GM19468 (cell line): ENCODE data around the gene ELAVL1.

Experiments
- ATAC-seq: cut with Tn5 transposase; IDR thresholded peaks from one replicate; pipeline ENCODE4 v1.9.1; 2021; ENCODE audit warnings: mild to moderate bottlenecking, moderate library complexity, moderate number of reproducible peaks; ENCODE audit not compliant: unreplicated experiment; ENCODE audit errors: extremely low read depth

ELAVL1 gene

DNA sequence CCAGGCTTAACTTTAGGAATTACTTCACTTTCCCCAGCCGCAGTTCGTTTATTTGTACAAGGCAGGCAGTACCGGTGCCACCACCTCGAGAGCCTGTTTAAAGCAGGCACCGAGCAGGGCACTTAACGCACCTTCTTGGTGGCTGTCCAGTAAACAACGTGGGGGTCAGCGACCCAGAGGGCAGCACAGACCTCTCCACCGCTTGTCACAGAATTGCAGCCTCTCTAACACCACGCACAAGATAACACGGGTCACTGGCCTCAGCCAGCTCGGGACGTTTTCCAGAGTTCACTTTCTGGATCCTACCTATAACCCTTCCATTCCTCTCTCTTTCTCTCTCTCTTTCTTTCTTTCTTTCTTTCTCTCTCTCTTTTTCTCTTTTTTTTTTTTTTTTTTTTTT, 16.8 kb upstream of the ELAVL1 start:
- ATAC-seq, result no peak

GRCh38 chr19:8021374-8021773, 15.9 kb upstream of the ELAVL1 start:
- ATAC-seq, result no peak

GRCh38 chr19:8020681-8021080, 15.2 kb upstream of the ELAVL1 start:
- ATAC-seq, result no peak

GRCh38 chr19:8017808-8018207, 12.4 kb upstream of the ELAVL1 start:
- ATAC-seq, result no peak

DNA sequence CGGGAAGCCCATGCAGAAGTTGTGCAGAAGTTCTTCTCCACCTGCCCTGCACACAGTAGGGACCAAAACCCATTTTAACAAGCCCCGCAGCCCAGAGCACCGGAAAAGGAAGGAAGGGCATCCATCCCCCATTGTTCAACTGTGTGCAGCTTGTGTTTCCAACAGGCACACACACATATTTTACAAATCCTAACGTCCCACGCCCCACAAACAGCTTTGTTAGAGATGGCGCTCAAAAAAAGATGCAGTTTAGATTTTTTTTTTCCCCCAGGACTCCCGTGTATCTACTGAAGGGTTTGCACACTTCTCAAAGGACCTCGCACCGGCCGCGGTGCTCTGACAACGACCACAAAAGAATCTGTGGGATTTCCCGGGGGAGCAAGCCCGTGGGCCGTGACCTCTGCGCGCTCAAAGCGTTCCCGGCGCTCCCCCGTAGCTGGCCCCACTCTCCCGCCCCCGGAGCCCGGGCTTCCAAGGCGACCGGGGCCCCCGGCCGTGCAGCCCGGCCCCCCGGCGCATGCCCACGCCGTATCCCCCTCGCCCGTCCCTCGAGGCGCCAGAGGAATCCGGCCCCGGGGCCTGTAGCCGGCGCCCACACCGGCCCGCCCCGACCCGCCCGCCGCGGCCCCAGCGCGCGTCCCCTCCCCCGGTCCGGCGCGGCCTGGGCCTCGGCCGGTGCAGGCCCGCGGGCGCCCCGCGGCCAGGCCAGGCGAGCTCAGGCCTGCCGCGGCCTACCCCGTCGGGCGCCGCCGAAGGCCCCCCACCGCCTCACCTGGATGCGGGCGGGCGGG, 523 bp downstream of the ELAVL1 start:
- no peak for ATAC-seq

GRCh38 chr19:8004001-8004400, 1.4 kb downstream of the ELAVL1 start:
- ATAC-seq, result no peak

DNA sequence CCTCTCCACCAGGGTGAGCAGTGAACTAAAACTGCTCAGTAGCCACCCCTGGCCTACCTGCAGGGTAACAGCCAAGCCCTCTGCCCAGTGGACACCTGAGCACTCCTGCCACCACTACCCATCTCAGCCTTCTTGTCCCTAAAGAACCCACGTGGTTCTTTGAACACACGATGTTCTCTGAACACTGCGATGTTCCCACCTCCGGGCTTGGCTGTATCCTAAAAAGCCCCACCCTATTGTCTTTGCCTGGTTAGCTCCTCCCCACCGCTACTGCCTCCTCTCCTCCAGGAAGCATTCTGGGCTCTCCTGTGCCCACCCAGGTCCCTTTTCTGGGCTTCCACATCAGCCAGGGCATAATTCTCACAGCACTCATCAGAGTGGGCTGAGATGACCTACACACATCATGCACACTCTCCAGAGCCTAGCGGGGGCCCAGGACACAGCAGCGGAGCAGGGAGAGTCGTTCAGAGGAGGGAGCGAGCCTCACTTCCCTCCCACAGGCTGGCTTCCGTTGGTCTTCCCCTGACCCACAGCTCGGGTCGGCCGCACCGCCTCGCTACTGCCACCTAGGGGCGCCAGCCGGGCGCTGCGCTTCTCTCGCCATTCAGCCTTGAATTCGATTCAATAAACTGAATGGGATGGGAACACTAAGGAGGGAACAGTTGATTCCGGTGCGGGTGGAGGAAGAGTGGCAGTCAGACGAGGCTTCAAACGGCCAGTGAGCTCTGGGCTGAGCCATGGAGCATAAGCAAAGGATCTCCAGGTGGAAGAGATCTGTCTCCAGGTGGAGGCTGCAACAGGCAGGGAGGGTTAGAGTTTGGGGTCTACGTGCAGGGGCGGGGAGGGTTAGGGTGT, 3.2 kb downstream of the ELAVL1 start:
- ATAC-seq, result no peak

DNA sequence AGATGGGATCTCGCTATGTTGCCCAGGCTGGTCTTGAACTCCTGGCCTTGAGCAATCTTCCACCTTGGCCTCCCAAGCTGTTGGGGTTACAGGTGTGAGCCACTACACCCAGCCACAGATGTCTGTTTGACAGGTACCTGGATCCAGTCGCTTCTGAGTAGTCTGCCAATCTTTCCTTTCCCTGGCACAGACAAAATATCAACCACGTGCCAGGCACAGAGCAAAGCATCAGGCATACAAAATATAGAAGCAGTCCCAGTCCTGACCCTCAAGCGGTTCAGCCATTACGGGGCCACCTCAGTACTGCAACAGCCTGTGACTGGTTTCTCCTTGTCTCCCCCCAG, 3.8 kb downstream of the ELAVL1 start:
- ATAC-seq, result no peak

DNA sequence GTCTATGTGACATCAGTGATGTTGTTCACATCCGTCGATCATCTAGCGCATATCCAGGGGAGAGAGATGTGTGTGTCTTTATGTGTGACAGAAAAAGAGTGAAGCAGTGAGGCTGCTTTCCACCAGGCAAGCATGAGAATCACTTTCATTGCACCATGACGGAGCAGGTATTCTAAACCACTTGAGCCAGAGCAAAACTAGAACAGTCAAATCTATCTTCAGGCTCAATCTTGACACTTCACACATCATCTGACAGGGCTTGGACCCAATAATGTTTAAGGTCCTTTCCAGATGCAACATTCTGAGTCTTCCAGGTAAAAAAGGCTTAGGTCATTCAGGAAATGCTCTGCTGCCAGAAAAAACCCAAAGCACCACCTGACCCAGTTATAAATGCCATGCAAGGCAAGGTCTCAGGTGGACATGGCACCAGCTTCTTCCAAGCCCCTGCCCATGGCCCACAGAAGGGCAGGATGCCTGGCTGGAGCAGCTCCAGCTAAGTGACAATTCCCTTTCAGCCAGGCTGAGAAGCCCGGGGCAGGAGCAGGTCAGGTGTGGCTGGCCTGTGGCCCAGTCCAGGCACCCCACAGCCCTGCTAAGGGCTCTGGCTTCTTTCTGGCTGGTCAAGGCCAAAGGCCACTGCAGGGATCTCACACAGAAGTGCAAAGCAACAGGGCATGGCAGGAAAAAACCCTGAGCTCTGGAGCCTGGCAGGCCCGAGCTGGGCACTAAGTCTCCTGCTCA, 5.0 kb downstream of the ELAVL1 start:
- ATAC-seq, result no peak

GRCh38 chr19:7999376-7999775, 6.1 kb downstream of the ELAVL1 start:
- ATAC-seq, result no peak

DNA sequence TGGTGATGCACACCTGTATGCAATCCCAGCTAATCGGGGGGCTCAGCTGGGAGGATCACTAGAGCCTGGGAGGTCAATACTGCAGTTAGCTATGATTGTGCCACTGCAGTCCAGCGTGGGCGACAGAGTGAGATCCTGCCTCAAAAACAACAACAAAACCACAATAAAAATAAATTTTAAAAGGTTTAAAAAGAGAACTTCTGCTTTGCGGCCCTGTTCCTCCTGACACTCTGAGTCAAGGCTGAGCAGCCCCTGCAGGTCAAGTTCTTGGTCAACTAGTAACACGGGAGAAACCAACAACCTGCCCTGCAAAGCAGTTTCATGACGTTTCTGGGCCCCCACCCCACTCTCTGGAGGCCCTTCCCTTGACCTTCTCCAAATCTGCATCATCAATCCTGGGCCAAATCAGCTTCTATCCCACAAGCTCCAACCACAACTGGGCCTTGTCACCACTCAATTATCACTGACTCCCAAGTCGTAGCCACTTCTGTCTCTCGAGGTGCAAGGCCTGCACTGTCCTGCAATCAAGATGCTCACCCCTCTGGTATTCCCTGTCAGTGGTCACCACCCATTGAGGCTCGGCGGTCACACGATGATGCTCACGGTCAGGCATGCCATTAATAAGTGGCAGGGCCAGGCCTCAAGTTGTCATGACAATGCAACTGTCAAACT, 7.5 kb downstream of the ELAVL1 start:
- no peak for ATAC-seq

GRCh38 chr19:7996883-7997282, 8.6 kb downstream of the ELAVL1 start:
- no peak for ATAC-seq

DNA sequence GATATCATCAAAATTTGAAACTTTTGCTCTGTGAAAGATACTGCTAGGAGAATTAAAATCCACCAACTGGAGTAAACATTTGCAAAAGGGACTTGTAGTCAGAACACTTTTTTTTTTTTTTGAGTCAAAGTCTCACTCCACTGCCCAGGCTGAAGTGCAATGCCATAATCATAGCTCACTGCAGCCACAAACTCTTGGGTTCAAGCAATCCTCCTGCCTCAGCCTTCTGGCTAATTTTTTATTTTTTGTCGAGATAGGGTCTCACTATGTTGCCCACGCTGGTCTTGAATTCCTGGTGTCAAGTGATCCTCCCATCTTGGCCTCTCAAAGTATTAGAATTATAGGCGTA, 9.7 kb downstream of the ELAVL1 start:
- ATAC-seq, result no peak

- ATAC-seq, result no peak
Measured at GRCh38 chr19:7994928-7995809, 10.3 kb downstream of the ELAVL1 start.

- no peak for ATAC-seq
Measured at GRCh38 chr19:7994114-7994513, 11.3 kb downstream of the ELAVL1 start.

- no peak for ATAC-seq
Measured at GRCh38 chr19:7993560-7993959, 11.9 kb downstream of the ELAVL1 start.

GRCh38 chr19:7992575-7992974, 12.9 kb downstream of the ELAVL1 start:
- ATAC-seq, result no peak

GRCh38 chr19:7989071-7989575, 16.3 kb downstream of the ELAVL1 start:
- ATAC-seq, result no peak

DNA sequence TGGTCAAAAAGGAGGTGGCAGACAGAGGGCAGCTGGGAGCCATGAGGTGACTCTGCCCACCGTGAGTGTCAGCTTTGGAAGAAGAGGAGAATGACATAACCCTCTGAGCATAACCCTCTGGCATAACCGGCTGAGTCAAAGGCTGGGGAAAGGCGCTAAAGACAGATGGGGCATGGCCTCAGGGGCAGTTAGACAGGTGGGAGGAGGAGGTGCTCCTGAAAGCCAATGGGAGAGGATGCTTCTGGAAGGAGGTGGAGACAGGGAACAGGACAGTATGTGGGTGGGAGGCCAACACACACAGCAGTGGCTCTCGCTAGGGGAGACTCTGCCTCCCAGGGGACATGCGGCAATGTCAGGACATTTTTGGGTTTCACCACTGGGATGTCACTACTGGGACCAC, 17.1 kb downstream of the ELAVL1 start:
- ATAC-seq, result no peak
